OCI-LY1 (cell line): ENCODE measurements around the gene OR52K2.
"Not testable (repeated sequence)": the region's sequence is repeated elsewhere in the genome, so short reads cannot be mapped to it uniquely, and the experiment has no call there.

Experiments
- H2AFZ ChIP-seq: fragments of 200-600 bp; sonication (generic), shearing (Covaris generic); 2 replicates; pipeline ENCODE4 v1.6.0; 2014; ENCODE audit warnings: antibody characterized with exemption, mild to moderate bottlenecking, low read length
- H3F3A ChIP-seq: fragments of 200-600 bp; sonication (generic), shearing (Covaris generic); 2 replicates; pipeline ENCODE4 v1.6.0; 2014; ENCODE audit warnings: mild to moderate bottlenecking, antibody characterized with exemption, low read length, moderate library complexity; ENCODE audit not compliant: insufficient read depth
- H3K27ac ChIP-seq: fragments of 200-600 bp; sonication (generic); 2 replicates; pipeline ENCODE4 v1.5.1; 2014; ENCODE audit warnings: low read length, mixed run types, mild to moderate bottlenecking, low read depth; ENCODE audit not compliant: poor library complexity, severe bottlenecking
- H3K27me3 ChIP-seq: fragments of 200-600 bp; sonication (generic); 2 replicates; pipeline ENCODE4 v1.6.0; 2014; ENCODE audit warnings: antibody characterized with exemption, mild to moderate bottlenecking, low read length, moderate library complexity; ENCODE audit not compliant: insufficient read depth
- H3K36me3 ChIP-seq: fragments of 200-600 bp; sonication (generic); 2 replicates; pipeline ENCODE4 v1.6.1; 2014; ENCODE audit warnings: mild to moderate bottlenecking, antibody characterized with exemption, low read length, moderate library complexity, mixed read lengths; ENCODE audit not compliant: insufficient read depth
- H3K4me1 ChIP-seq: fragments of 200-600 bp; sonication (generic); 2 replicates; pipeline ENCODE4 v1.5.1; 2014; ENCODE audit warnings: mild to moderate bottlenecking, low read length, moderate library complexity; ENCODE audit not compliant: insufficient read depth, severe bottlenecking
- H3K4me2 ChIP-seq: fragments of 200-600 bp; sonication (generic), shearing (Covaris generic); 2 replicates; pipeline ENCODE4 v1.6.1; 2014; ENCODE audit warnings: low read length
- H3K4me3 ChIP-seq: fragments of 200-600 bp; sonication (generic); 2 replicates; pipeline ENCODE4 v1.5.1; 2014; ENCODE audit warnings: low read length, low read depth, mild to moderate bottlenecking, mixed read lengths; ENCODE audit not compliant: poor library complexity, severe bottlenecking
- H3K79me2 ChIP-seq: fragments of 200-600 bp; shearing (Covaris generic); 2 replicates; pipeline ENCODE4 v1.6.1; 2016; ENCODE audit warnings: mixed run types, low read length, mixed read lengths; ENCODE audit not compliant: insufficient read depth
- H3K9ac ChIP-seq: fragments of 200-600 bp; sonication (generic), shearing (Covaris generic); 2 replicates; pipeline ENCODE4 v1.6.1; 2014; ENCODE audit warnings: mild to moderate bottlenecking, low read length, mixed read lengths
- H3K9me2 ChIP-seq: fragments of 200-600 bp; sonication (generic), shearing (Covaris generic); 2 replicates; pipeline ENCODE4 v1.6.1; 2014; ENCODE audit warnings: low read depth, mild to moderate bottlenecking, low read length, mixed read lengths
- H3K9me3 ChIP-seq: fragments of 200-600 bp; shearing (Covaris generic); 2 replicates; pipeline ENCODE4 v1.6.1; 2014; ENCODE audit warnings: low read length, mixed read lengths
- H4K20me1 ChIP-seq: fragments of 200-600 bp; sonication (generic), shearing (Covaris generic); 2 replicates; pipeline ENCODE4 v1.6.0; 2016; ENCODE audit warnings: mild to moderate bottlenecking, low read length; ENCODE audit not compliant: insufficient read depth
- CTCF ChIP-seq: fragments of 200-600 bp; sonication (generic), shearing (Covaris generic); IDR thresholded peaks from 2 replicates; pipeline ENCODE4 v1.5.1; 2017; ENCODE audit warnings: mild to moderate bottlenecking, antibody characterized with exemption, low read length, moderate library complexity, mixed read lengths
- EZH2 ChIP-seq: fragments of 200-600 bp; sonication (generic), shearing (Covaris generic); IDR thresholded peaks from 2 replicates; pipeline ENCODE4 v1.8.0; 2017; ENCODE audit warnings: borderline replicate concordance, mixed run types, mild to moderate bottlenecking, antibody characterized with exemption, low read length, moderate library complexity, mixed read lengths

OR52K2 gene

GRCh38 chr11:4448995-4449394 is at the start of gene OR52K2:
OR52K2 (plus strand) TSS chr11:4449295; CDS start chr11:4449340, 45 bp downstream.
- Histone ChIP-seq H4K20me1 (no peaks in the 10 kb centered on the region), H3K4me2 (no peak within 1 kb of the TSS)

GRCh38 chr11:4406206-4406605 is 42.9 kb upstream of the OR52K2 start:
- H3K9me3 ChIP-seq, H3K9me2 ChIP-seq, H3K9ac ChIP-seq, H4K20me1 ChIP-seq, H2AFZ ChIP-seq, H3K27me3 ChIP-seq, H3F3A ChIP-seq, H3K36me3 ChIP-seq, H3K79me2 ChIP-seq, H3K27ac ChIP-seq, H3K4me1 ChIP-seq, H3K4me3 ChIP-seq, H3K4me2 ChIP-seq: not testable (repeated sequence)

More at GRCh38 chr11:4448995-4449394, at the start of gene OR52K2:
- Histone ChIP-seq H3K4me3 (no peak within 1 kb of the TSS), H3K9me2 (no peaks in the 10 kb centered on the region), H3K27ac (no peak within 1 kb of the TSS), H3K9me3 (no peaks in the 10 kb centered on the region), H3F3A (no peaks in the 10 kb centered on the region), H3K9ac (no peak within 1 kb of the TSS), H3K4me1 (no peaks in the 10 kb centered on the region), H3K27me3 (no peaks in the 10 kb centered on the region), H2AFZ (no peak within 1 kb of the TSS), H3K36me3 (no peaks in the 10 kb centered on the region), H3K79me2 (no peaks in the 10 kb centered on the region)
- TF ChIP-seq EZH2 (no peak), CTCF (no peak)

GRCh38 chr11:4416306-4416705 is 32.8 kb upstream of the OR52K2 start:
- no peak overlapping the region for H3K4me2 ChIP-seq
- H3K27me3 ChIP-seq: no peaks in the 10 kb centered on the region
- H3K9me3 ChIP-seq: no peaks in the 10 kb centered on the region
- no peak for TF ChIP-seq EZH2
- no peak for TF ChIP-seq CTCF
- H3K9me2 ChIP-seq: no peaks in the 10 kb centered on the region
- H3K9ac ChIP-seq: no peak overlapping the region
- H3K4me3 ChIP-seq: no peak overlapping the region
- H3K36me3 ChIP-seq: no peaks in the 10 kb centered on the region
- no peaks in the 10 kb centered on the region for H3K79me2 ChIP-seq
- H3F3A ChIP-seq: no peaks in the 10 kb centered on the region
- no peak overlapping the region for H2AFZ ChIP-seq
- no peak overlapping the region for H3K27ac ChIP-seq
- no peaks in the 10 kb centered on the region for H4K20me1 ChIP-seq
- no peaks in the 10 kb centered on the region for H3K4me1 ChIP-seq

GRCh38 chr11:4416816-4417215 is 32.3 kb upstream of the OR52K2 start:
- Histone ChIP-seq H3K36me3 (no peaks in the 10 kb centered on the region), H3K27ac (no peak overlapping the region), H3K4me3 (no peak overlapping the region), H3K9ac (no peak overlapping the region), H3K27me3 (no peaks in the 10 kb centered on the region), H3F3A (no peaks in the 10 kb centered on the region), H3K9me2 (no peaks in the 10 kb centered on the region), H2AFZ (no peak overlapping the region), H3K4me1 (no peaks in the 10 kb centered on the region), H3K4me2 (no peak overlapping the region), H3K79me2 (no peaks in the 10 kb centered on the region), H3K9me3 (no peaks in the 10 kb centered on the region), H4K20me1 (no peaks in the 10 kb centered on the region)
- TF ChIP-seq CTCF (no peak), EZH2 (no peak)
